Neural cell (in vitro differentiated cells): ENCODE results near the gene LRRC72. TPM values are rescaled to one million over a fixed set of nuclear protein-coding genes. Genes with fewer than 3 reads are reported as not detected.

Source experiments
- H2AFZ ChIP-seq: fragments of 200-600, 300-800 bp; sonication (generic), shearing (Covaris generic); 2 replicates; pipeline ENCODE4 v1.6.0; 2014; ENCODE audit warnings: low read depth, mild to moderate bottlenecking, antibody characterized with exemption, low read length, moderate library complexity
- H3F3A ChIP-seq: fragments of 200-600 bp; shearing (Covaris generic); 2 replicates; pipeline ENCODE4 v1.6.1; 2016; ENCODE audit warnings: mild to moderate bottlenecking, moderate library complexity, mixed read lengths, antibody characterized with exemption, low read length; ENCODE audit not compliant: insufficient read depth, poor library complexity, severe bottlenecking
- H3K27ac ChIP-seq: fragments of 200-600, 300-800 bp; sonication (generic), shearing (Covaris generic); 2 replicates; pipeline ENCODE4 v1.5.1; 2014; ENCODE audit warnings: mild to moderate bottlenecking, low read length, moderate library complexity
- H3K27me3 ChIP-seq: fragments of 300-800, 200-600 bp; sonication (generic), shearing (Covaris generic); 2 replicates; pipeline ENCODE4 v1.6.0; 2014; ENCODE audit warnings: mild to moderate bottlenecking, low read depth, low read length, moderate library complexity; ENCODE audit not compliant: insufficient read depth
- H3K36me3 ChIP-seq: fragments of 300-800, 200-600 bp; sonication (generic), shearing (Covaris generic); 2 replicates; pipeline ENCODE4 v1.5.1; 2014; ENCODE audit warnings: mild to moderate bottlenecking, antibody characterized with exemption, low read length, moderate library complexity; ENCODE audit not compliant: insufficient read depth
- H3K4me2 ChIP-seq: fragments of 300-800, 200-600 bp; sonication (generic), shearing (Covaris generic); 2 replicates; pipeline ENCODE4 v1.6.0; 2014; ENCODE audit warnings: mild to moderate bottlenecking, low read length
- H3K4me3 ChIP-seq: fragments of 300-800, 200-600 bp; sonication (generic), shearing (Covaris generic); 2 replicates; pipeline ENCODE4 v1.5.1; 2014; ENCODE audit warnings: mild to moderate bottlenecking, low read length, moderate library complexity
- H3K79me2 ChIP-seq: fragments of 200-600 bp; shearing (Covaris generic); replicated peaks from 2 replicates; pipeline ENCODE4 v1.6.0; 2014; ENCODE audit warnings: mild to moderate bottlenecking, low read length, moderate library complexity; ENCODE audit not compliant: insufficient read depth
- H3K9ac ChIP-seq: fragments of 300-800, 200-600 bp; sonication (generic), shearing (Covaris generic); 2 replicates; pipeline ENCODE4 v1.6.1; 2016; ENCODE audit warnings: mild to moderate bottlenecking, low read length, mixed read lengths
- H3K9me2 ChIP-seq: fragments of 200-600 bp; shearing (Covaris generic); 2 replicates; pipeline ENCODE4 v1.6.1; 2016; ENCODE audit warnings: mild to moderate bottlenecking, low read length, mixed read lengths; ENCODE audit not compliant: insufficient read depth
- H3K9me3 ChIP-seq: fragments of 200-600, 300-800 bp; sonication (generic), shearing (Covaris generic); 2 replicates; pipeline ENCODE4 v1.6.1; 2016; ENCODE audit warnings: mild to moderate bottlenecking, mixed run types, low read length, moderate library complexity, mixed read lengths
- H4K20me1 ChIP-seq: fragments of 200-600 bp; shearing (Covaris generic); 2 replicates; pipeline ENCODE4 v1.6.1; 2016; ENCODE audit warnings: mild to moderate bottlenecking, mixed run types; ENCODE audit not compliant: insufficient read depth
- EP300 ChIP-seq: fragments of 450-650 bp; conservative IDR thresholded peaks from 2 replicates; pipeline ENCODE4 v1.6.1; 2014; ENCODE audit warnings: antibody characterized with exemption, mild to moderate bottlenecking, moderate library complexity; ENCODE audit not compliant: poor library complexity, severe bottlenecking
- EZH2 ChIP-seq: fragments of 200-600, 300-800 bp; shearing (Covaris generic), sonication (generic); IDR thresholded peaks from 2 replicates; pipeline ENCODE4 v1.6.1; 2014; ENCODE audit warnings: antibody characterized with exemption, low read length, borderline replicate concordance, mild to moderate bottlenecking; ENCODE audit not compliant: insufficient read depth, poor library complexity, severe bottlenecking
- MXI1 ChIP-seq: fragments of 450-650 bp; conservative IDR thresholded peaks from 2 replicates; pipeline ENCODE4 v1.6.1; 2014; ENCODE audit warnings: antibody characterized with exemption, mild to moderate bottlenecking; ENCODE audit not compliant: poor library complexity, severe bottlenecking
- POLR2AphosphoS5 ChIP-seq: IDR thresholded peaks from 2 replicates; pipeline ENCODE4 v1.6.1; 2012
- RAD21 ChIP-seq: fragments of 450-650 bp; conservative IDR thresholded peaks from 2 replicates; pipeline ENCODE4 v1.6.1; 2014; ENCODE audit warnings: antibody characterized with exemption, mild to moderate bottlenecking, moderate library complexity
- SMC3 ChIP-seq: fragments of 450-650 bp; conservative IDR thresholded peaks from 2 replicates; pipeline ENCODE4 v1.6.1; 2014; ENCODE audit warnings: antibody characterized with exemption, mild to moderate bottlenecking, moderate library complexity; ENCODE audit not compliant: poor library complexity
- TAF1 ChIP-seq: IDR thresholded peaks from 2 replicates; pipeline ENCODE4 v1.6.1; 2012; ENCODE audit warnings: low read depth
- polyA plus RNA-seq: library from polyadenylated mRNA; depleted of rRNA; stranded (reverse); fragments of >200 nt; gene quantifications from 2 replicates; pipeline ENCODE4 v1.2.3, GENCODE V29; 2014
- TF ChIP-seq, protein P1 (sequence below): fragments of 450-650 bp; IDR thresholded peaks from 2 replicates; pipeline ENCODE4 v1.5.1; 2014; ENCODE audit warnings: antibody characterized with exemption, mild to moderate bottlenecking, moderate library complexity; ENCODE audit not compliant: poor library complexity, severe bottlenecking
- TF ChIP-seq, protein P2 (sequence below): IDR thresholded peaks from 2 replicates; pipeline ENCODE4 v1.6.1; 2012; ENCODE audit warnings: borderline replicate concordance

LRRC72 gene
- polyA plus RNA-seq, 1 donor from 2014 or later: not detected

DNA sequence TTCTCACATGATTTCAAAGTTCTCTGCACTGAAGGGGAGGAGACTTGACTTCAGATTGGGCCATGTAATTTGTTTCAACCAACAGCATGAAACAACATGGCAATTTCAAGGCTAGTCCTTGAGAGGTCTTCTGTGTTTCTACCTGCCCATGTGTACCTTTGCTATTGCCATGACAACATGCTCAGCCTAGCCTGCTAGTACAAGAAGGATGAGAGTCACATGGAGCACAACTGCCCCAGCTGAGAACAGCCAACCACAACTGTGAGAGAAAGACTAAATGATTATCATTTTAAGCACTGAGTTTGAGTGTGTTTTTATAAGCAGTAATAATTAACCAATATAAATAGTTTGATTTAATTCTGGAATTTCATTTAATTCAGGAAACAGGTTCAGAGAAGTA, 77.0 kb downstream of the LRRC72 start:
- H3K4me3 ChIP-seq: no peak overlapping the region
- no peak overlapping the region for H2AFZ ChIP-seq
- no peak for TF ChIP-seq EP300
- TF ChIP-seq MXI1: no peak
- TF ChIP-seq RAD21: no peak
- TF ChIP-seq, protein P1, sequence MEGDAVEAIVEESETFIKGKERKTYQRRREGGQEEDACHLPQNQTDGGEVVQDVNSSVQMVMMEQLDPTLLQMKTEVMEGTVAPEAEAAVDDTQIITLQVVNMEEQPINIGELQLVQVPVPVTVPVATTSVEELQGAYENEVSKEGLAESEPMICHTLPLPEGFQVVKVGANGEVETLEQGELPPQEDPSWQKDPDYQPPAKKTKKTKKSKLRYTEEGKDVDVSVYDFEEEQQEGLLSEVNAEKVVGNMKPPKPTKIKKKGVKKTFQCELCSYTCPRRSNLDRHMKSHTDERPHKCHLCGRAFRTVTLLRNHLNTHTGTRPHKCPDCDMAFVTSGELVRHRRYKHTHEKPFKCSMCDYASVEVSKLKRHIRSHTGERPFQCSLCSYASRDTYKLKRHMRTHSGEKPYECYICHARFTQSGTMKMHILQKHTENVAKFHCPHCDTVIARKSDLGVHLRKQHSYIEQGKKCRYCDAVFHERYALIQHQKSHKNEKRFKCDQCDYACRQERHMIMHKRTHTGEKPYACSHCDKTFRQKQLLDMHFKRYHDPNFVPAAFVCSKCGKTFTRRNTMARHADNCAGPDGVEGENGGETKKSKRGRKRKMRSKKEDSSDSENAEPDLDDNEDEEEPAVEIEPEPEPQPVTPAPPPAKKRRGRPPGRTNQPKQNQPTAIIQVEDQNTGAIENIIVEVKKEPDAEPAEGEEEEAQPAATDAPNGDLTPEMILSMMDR: no peak
- TF ChIP-seq SMC3: no peak
- no peak for TF ChIP-seq TAF1
- TF ChIP-seq POLR2AphosphoS5: no peak
- no peak for TF ChIP-seq EZH2
- TF ChIP-seq, protein P2, sequence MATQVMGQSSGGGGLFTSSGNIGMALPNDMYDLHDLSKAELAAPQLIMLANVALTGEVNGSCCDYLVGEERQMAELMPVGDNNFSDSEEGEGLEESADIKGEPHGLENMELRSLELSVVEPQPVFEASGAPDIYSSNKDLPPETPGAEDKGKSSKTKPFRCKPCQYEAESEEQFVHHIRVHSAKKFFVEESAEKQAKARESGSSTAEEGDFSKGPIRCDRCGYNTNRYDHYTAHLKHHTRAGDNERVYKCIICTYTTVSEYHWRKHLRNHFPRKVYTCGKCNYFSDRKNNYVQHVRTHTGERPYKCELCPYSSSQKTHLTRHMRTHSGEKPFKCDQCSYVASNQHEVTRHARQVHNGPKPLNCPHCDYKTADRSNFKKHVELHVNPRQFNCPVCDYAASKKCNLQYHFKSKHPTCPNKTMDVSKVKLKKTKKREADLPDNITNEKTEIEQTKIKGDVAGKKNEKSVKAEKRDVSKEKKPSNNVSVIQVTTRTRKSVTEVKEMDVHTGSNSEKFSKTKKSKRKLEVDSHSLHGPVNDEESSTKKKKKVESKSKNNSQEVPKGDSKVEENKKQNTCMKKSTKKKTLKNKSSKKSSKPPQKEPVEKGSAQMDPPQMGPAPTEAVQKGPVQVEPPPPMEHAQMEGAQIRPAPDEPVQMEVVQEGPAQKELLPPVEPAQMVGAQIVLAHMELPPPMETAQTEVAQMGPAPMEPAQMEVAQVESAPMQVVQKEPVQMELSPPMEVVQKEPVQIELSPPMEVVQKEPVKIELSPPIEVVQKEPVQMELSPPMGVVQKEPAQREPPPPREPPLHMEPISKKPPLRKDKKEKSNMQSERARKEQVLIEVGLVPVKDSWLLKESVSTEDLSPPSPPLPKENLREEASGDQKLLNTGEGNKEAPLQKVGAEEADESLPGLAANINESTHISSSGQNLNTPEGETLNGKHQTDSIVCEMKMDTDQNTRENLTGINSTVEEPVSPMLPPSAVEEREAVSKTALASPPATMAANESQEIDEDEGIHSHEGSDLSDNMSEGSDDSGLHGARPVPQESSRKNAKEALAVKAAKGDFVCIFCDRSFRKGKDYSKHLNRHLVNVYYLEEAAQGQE: no peak
- H3K27me3 ChIP-seq: no peaks in the 10 kb centered on the region
- H3K4me2 ChIP-seq: no peak overlapping the region
- peaks cover 26% of the 10 kb centered on the region for H3K36me3 ChIP-seq
- no peak overlapping the region for H3K9ac ChIP-seq
- no peaks in the 10 kb centered on the region for H3K79me2 ChIP-seq
- H3K9me2 ChIP-seq: no peaks in the 10 kb centered on the region
- no peaks in the 10 kb centered on the region for H3K9me3 ChIP-seq
- no peaks in the 10 kb centered on the region for H4K20me1 ChIP-seq
- H3F3A ChIP-seq: no peaks in the 10 kb centered on the region
- no peak overlapping the region for H3K27ac ChIP-seq

DNA sequence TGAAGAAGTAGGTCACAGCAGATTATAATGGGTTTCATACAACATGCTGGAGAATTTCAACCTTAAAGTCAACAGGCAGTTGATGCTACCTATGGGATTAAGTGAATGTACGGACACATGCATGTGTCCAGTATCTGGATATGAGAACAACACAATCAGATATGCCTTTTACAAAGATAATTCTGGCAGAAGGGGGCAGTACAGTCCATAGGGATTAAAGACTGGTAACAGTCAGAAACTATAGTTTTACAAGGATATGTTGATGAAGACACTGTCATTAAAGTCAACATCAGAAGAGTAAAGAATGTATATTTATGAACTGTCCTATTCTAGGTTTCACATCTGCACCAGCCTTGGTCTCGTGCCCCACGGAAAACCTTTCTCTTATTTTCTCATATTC, 77.4 kb downstream of the LRRC72 start:
- H3K4me2 ChIP-seq: no peak overlapping the region
- no peaks in the 10 kb centered on the region for H3K9me2 ChIP-seq
- H3K4me3 ChIP-seq: no peak overlapping the region
- no peak for TF ChIP-seq MXI1
- no peak for TF ChIP-seq POLR2AphosphoS5
- TF ChIP-seq, protein P2: no peak
- TF ChIP-seq EZH2: no peak
- TF ChIP-seq SMC3: no peak
- TF ChIP-seq, protein P1: no peak
- no peak for TF ChIP-seq TAF1
- TF ChIP-seq EP300: no peak
- TF ChIP-seq RAD21: no peak
- peaks cover 26% of the 10 kb centered on the region for H3K36me3 ChIP-seq
- H3K9me3 ChIP-seq: no peaks in the 10 kb centered on the region
- no peak overlapping the region for H2AFZ ChIP-seq
- H4K20me1 ChIP-seq: no peaks in the 10 kb centered on the region
- H3F3A ChIP-seq: no peaks in the 10 kb centered on the region
- no peak overlapping the region for H3K27ac ChIP-seq
- no peaks in the 10 kb centered on the region for H3K79me2 ChIP-seq
- no peak overlapping the region for H3K9ac ChIP-seq
- H3K27me3 ChIP-seq: no peaks in the 10 kb centered on the region
